DMS114 treated with DMSO at 0.1 percent for 48 hours (cell line): ENCODE measurements around the gene ZNF594.
A peak's percentile ranks its signal among the peaks of the same experiment; 100 is the strongest.
"Not testable (repeated sequence)": the region's sequence is repeated elsewhere in the genome, so short reads cannot be mapped to it uniquely, and the experiment has no call there.

Experiments used
- DNase-seq: peaks from one replicate; lab custom pipeline; 2025; ENCODE audit not compliant: unreplicated experiment; lab: John Stamatoyannopoulos, UW

Gene ZNF594

GRCh38 chr17:5191541-5192417 is at the start of gene ZNF594:
Gene ZNF594 (minus strand): TSS chr17:5191868. CDS start chr17:5184256, 7,612 bp downstream.
- DNase-seq = peak; percentile 88

- DNase-seq = not testable (repeated sequence)
These were observed 48.1 kb upstream of the ZNF594 start for GRCh38 chr17:5239769-5240168.

GRCh38 chr17:5238333-5238732 is 46.7 kb upstream of the ZNF594 start:
- no peak for DNase-seq

DNA sequence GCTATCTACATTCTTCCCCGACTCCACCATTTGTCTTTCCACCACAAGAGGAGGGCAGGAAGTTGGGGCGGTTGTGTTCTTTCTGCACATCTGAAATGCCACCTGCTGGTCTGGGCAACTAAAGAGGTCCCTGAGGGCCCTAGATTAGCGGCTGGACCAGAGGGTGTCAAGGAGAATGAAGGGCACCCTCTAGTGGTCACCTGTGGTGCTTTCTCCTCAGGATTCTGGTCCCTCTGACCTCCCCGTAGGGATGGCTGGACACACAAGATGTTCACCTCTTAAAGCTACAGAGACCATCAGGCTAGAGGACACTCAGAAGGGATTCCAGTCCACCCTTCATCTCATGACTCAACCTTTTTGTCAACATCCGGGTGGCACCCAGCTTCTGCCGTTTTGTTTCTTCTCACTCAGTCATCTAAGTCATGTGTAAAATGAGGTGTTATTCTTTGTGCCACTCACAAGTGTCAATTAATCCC is 45.9 kb upstream of the ZNF594 start:
- DNase-seq = no peak

DNA sequence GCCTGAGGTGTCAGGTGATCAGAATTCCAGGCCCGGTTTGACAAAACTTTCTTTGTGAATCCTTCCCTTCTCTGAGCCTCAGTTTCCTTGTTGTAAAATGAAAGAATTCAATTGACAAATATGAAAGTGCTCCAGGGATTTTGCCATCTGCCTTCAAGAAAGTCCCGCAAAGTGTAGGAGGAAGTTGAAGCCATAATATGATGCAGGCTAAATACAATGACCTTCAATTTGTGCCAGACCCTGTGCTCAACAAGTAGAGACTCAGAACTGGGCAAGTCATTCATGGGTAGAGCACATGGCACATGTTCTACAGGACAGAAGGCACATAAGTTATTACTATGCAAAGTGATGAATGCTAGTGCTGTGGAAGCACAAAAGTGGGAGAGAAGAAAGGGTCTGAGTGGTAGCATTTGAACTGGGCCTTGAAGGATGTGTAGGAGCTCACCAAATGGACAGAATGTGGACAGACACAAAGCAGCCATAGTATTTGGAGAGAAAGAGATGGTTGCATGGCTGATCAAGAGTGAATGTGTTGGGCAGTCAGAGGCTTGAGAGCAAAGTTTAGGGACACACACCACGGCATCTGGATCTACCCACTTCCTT is 45.4 kb upstream of the ZNF594 start:
- no peak for DNase-seq

DNA sequence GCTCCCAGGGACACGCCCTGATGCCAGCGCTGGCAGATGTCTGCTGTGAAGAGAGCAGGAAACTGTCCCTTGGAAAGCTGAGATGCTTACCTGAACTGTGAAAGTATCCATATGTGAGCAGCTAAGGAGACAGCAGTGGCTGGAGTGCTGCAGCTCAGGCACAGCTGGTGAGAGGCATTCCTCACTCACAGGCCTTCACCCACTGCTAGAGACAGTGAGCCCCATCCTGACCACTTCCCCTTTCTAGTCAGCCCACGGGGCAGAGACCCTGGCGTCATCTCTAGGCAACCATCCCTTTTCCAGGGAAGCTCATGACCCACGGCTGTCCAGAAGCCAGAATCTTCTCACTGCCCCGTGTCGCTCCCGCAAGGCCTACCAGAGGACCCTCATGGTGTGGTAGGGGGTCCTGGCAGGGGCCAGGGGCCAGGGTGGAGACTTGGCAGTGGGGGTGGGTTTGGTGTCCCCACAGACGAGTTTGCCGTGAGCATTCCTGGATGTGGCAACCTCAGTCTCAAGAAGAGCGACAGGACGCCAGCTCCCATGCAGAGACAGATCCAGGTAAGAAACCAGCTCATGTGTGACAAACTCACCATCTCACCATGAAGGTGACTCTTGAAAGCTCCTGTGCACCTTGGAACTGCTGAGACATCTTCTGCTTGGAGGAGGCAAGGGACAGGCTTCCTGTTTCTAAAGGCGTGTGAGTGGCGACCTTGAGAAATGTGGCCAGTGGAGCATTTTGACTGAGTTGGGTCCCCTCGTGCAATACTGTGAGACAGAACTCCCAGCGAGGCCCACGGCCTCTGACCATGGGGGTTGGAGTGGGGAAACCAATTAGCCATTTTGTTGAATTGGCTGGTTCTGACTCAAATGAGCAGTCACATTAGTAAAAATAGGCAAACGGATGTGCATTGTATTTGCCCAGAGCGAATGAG is 43.2 kb upstream of the ZNF594 start, which contains the start of gene SCIMP:
SCIMP (minus strand) TSS at position 216 of the 932 bp plus-strand sequence; CDS start at position 111, 105 bp downstream.
- no peak for DNase-seq

DNA sequence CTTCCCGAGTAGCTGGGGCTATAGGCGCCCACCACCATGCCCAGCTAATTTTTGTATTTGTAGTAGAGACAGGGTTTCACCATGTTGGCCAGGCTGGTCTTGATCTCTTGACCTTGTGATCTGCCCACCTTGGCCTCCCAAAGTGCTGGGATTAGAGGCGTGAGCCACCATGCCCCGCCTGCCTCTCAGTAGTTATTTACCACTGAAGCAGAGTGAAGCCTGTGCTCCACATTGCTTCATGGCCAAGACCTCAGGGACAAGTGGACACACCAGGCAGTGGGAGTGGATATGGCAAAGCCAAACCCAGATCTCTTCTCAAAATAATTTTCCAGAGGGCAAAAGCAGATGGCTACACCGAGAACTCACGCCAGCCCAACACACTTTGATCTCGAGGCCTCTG is 41.8 kb upstream of the ZNF594 start:
- DNase-seq = not testable (repeated sequence)

DNA sequence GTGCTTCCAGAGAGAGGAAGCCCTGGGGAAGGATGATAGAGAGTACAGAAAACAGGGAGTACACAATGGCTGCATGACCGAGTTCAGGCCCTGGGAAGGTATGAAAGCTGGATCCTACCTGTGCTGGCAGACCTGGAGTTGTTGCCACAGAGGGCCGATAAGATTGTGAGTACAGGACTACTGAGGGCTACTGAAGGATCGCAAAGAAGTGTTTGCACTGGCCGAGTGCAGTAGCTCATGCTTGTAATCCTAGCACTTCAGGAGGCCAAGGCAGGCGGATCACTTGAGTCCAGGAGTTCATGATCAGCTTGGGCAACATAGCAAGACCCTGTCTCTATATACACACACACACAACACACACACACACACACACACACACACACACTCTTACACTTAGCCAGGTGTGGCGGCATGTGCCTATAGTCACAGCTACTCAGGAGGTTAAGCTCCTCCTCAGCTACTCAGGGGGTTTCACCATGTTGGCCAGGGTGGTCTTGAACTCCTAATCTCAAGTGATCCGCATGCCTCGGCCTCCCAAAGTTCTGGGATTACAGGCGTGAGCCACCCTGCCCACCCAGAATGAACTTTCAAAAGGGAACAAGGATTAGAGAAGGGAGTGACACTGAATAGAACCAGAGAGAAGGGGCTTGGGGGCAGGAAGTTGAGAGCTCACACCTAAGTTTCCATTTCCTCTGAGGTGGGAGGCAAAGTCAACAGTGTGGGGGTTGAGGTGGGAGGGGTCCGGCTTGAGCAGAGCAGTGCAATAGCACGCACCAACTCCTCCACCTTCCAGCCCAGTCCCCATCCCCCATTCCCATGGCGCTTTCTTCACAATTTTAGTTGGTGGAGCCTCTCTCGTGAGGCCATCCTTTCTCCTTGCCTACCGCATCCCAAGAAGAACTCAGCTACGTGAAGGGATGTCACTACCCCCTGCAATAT is 35.5 kb upstream of the ZNF594 start:
- DNase-seq = no peak

- DNase-seq = no peak
These were observed 34.2 kb upstream of the ZNF594 start for GRCh38 chr17:5225668-5226457.

DNA sequence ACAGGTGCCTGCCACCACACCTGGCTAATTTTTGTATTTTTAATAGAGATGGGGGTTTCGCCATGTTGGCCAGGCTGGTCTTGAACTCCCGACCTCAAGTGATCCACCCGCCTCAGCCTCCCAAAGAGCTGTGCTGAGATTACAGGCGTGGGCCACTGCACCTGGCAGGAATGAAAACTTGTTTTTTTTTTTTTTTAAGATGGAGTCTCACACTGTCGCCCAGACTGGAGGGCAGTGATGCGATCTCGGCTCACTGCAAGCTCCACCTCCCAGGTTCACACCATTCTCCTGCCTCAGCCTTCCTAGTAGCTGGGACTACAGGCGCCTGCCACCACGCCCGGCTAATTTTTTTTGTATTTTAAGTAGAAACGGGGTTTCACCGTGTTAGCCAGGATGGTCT is 30.2 kb upstream of the ZNF594 start:
- not testable (repeated sequence) for DNase-seq

- no peak for DNase-seq
These were observed 28.4 kb upstream of the ZNF594 start for GRCh38 chr17:5220074-5220473.

DNA sequence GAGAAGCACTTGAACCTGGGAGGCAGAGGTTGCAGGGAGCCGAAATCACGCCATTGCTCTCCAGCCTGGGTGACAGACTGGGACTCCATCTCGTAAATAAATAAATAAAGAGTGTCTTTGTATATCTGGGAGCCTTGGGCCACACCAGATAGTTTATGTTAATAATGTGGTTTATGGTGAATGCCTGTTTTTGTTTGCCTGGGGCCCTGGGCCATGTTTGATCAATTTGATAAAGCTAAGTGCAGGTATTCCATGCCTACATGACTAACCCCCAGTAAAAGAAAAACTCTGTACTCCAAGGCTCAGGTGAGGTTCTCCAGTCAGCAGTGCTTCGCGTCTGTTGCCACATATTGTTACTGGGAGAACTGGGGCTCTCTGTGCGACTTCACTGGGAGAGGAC is 27.9 kb upstream of the ZNF594 start:
- DNase-seq = no peak

GRCh38 chr17:5217562-5217961 is 25.9 kb upstream of the ZNF594 start:
- DNase-seq = not testable (repeated sequence)

GRCh38 chr17:5211458-5211857 is 19.8 kb upstream of the ZNF594 start:
- no peak for DNase-seq

DNA sequence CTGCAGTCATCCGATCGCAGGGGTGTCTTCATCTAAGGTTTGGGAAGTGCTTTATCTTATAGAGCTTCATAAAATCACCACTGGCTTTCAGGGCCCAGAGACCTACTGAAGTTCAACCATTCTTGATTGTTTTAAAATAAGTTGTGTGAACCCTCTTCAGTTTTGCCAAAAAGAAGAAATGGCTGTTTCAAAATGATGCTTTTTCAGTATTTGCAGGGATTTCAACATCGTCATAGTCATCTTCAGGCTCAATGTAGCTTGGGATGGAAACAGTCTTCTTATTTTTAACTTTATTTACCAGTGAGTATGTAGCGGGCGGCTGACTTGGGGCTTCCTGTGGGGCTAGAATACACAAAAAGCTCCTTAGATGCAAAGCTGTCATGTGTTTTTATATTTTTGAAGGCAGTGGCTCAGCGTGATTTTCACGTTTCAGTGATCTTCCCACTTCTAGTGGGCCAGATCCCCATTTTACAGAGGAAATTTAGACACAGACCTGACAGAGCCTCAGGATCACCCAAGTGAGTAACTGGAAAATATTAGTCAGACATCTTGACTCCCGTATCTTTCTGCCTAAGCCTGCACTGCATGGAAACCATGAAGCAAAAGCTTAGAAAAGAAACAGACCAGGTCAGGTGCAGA is 19.1 kb upstream of the ZNF594 start:
- DNase-seq = no peak

GRCh38 chr17:5210091-5210490 is 18.4 kb upstream of the ZNF594 start:
- DNase-seq = no peak

DNA sequence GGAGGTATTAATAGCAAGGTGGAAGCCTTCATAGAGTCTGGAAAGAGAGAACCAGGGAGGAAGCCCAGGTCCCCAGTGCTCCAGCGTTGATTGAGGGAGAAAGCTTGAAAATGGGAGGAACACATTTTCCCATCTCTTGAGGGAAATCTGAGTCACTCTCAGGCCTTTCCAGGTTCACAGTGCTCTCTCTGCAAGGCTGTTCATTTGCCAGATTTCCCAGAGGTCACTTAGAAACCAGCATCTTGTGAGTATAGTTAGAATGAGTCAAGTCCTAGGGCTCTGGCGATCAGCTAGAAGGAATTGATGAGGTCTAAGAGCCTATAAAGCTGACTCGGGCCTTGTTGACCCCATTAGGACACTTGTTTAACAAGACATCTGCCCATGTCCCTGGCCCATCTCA is 17.7 kb upstream of the ZNF594 start:
- DNase-seq = no peak

GRCh38 chr17:5203908-5204294 is 12.2 kb upstream of the ZNF594 start:
- no peak for DNase-seq
